Endothelial cell of umbilical vein (primary cell): ENCODE results near the gene RTN4R. TPM values are rescaled to one million over a fixed set of nuclear protein-coding genes. Genes with fewer than 3 reads are reported as not detected.
"Not testable (repeated sequence)": the region's sequence is repeated elsewhere in the genome, so short reads cannot be mapped to it uniquely, and the experiment has no call there.

Experiments used
- BruUV-seq: library from RNA; stranded (reverse); fragments of 400-500 nt; replicated peaks from 2 replicates; lab custom pipeline; 2021; lab: Mats Ljungman, UMichigan
- CTCF ChIA-PET: fragments of 300-600, 350-600 bp; sonication (Branson Sonifier 250); formaldehyde crosslinking; loops from one replicate; lab custom pipeline; 2021; ENCODE audit warnings: antibody characterized with exemption, inconsistent platforms; lab: Charles Lee
- POLR2A ChIA-PET: fragments of 300-600, 350-600 bp; sonication (Branson Sonifier 250); formaldehyde crosslinking; loops from one replicate; lab custom pipeline; 2021; ENCODE audit warnings: antibody characterized with exemption, inconsistent platforms; lab: Charles Lee
- DNase-seq: peaks from one replicate; pipeline ENCODE4 v3.0.0-alpha.2; 2011; ENCODE audit warnings: low read depth, low spot score
- FAIRE-seq: peaks from 2 replicates; lab custom pipeline; 2011; peaks lifted over from hg19 to GRCh38; lab: Jason Lieb, UNC
- H2AFZ ChIP-seq: 2 replicates; pipeline ENCODE4 v1.6.0; 2012; ENCODE audit warnings: low read depth, low read length, control low read depth, inconsistent platforms
- H3K27ac ChIP-seq: 2 replicates; pipeline ENCODE4 v1.5.1; 2011; ENCODE audit warnings: low read depth, mild to moderate bottlenecking, control low read depth, low read length, moderate library complexity; ENCODE audit not compliant: insufficient read depth
- H3K27me3 ChIP-seq, 2 experiments: 2 replicates each; pipeline versions ENCODE4 v1.6.0 to v1.6.1; 2011; ENCODE audit warnings: low read length in 2 of 2, mixed read lengths in 1 of 2; ENCODE audit not compliant: control insufficient read depth in 2 of 2, insufficient read depth in 2 of 2
- H3K36me3 ChIP-seq, 2 experiments: 2 replicates in 1 of 2; 3 replicates in 1 of 2; pipeline ENCODE4 v1.5.1; 2011; ENCODE audit warnings: low read length in 2 of 2, mild to moderate bottlenecking in 1 of 2, moderate library complexity in 1 of 2; ENCODE audit not compliant: control insufficient read depth in 2 of 2, insufficient read depth in 2 of 2; ENCODE audit errors: extremely low read depth in 1 of 2
- H3K4me1 ChIP-seq: 3 replicates; pipeline ENCODE4 v1.5.1; 2011; ENCODE audit warnings: mild to moderate bottlenecking, low read length; ENCODE audit not compliant: control insufficient read depth, insufficient read depth; ENCODE audit errors: extremely low read depth
- H3K4me2 ChIP-seq: 2 replicates; pipeline ENCODE4 v1.6.1; 2011; ENCODE audit warnings: low read length, control low read depth, mixed read lengths; ENCODE audit not compliant: insufficient read depth
- H3K4me3 ChIP-seq, 3 experiments: fragments of 200-600 bp in 1 of 3; sonication (generic), shearing (Covaris generic) in 1 of 3; replicated peaks in 1 of 3; 2 replicates each; pipeline ENCODE4 v1.5.1; 2011 to 2016; ENCODE audit warnings: control low read depth in 3 of 3, low read length in 3 of 3, mild to moderate bottlenecking in 2 of 3, inconsistent platforms in 1 of 3, low read depth in 1 of 3, moderate library complexity in 1 of 3; ENCODE audit not compliant: insufficient read depth in 1 of 3
- H3K79me2 ChIP-seq: 2 replicates; pipeline ENCODE4 v1.6.0; 2012; ENCODE audit warnings: low read length, inconsistent platforms; ENCODE audit not compliant: control insufficient read depth, insufficient read depth
- H3K9ac ChIP-seq: replicated peaks from 2 replicates; pipeline ENCODE3; 2011; ENCODE audit warnings: low read length, control low read depth; ENCODE audit not compliant: insufficient read depth; ENCODE audit errors: extremely low read depth
- H3K9me1 ChIP-seq: replicated peaks from 3 replicates; pipeline ENCODE4 v1.6.0; 2011; ENCODE audit warnings: mild to moderate bottlenecking, low read length; ENCODE audit not compliant: control insufficient read depth, insufficient read depth; ENCODE audit errors: extremely low read depth
- H3K9me3 ChIP-seq: replicated peaks from 2 replicates; pipeline ENCODE4 v1.5.1; 2012; ENCODE audit warnings: low read length, inconsistent platforms; ENCODE audit not compliant: control insufficient read depth, insufficient read depth
- H4K20me1 ChIP-seq: replicated peaks from 2 replicates; pipeline ENCODE3; 2011; ENCODE audit warnings: mild to moderate bottlenecking, low read length; ENCODE audit not compliant: control insufficient read depth, insufficient read depth; ENCODE audit errors: extremely low read depth
- EZH2 ChIP-seq: IDR thresholded peaks from 2 replicates; pipeline ENCODE4 v1.6.1; 2012; ENCODE audit warnings: borderline replicate concordance, low read depth, mild to moderate bottlenecking, moderate library complexity, low read length, inconsistent platforms; ENCODE audit not compliant: severe bottlenecking
- FOS ChIP-seq: IDR thresholded peaks from 2 replicates; pipeline ENCODE4 v1.6.1; 2011; ENCODE audit warnings: mild to moderate bottlenecking, low read length, moderate library complexity, borderline replicate concordance; ENCODE audit not compliant: insufficient read depth
- GATA2 ChIP-seq: IDR thresholded peaks from 2 replicates; pipeline ENCODE4 v1.7.0; 2011; ENCODE audit warnings: low read depth, mild to moderate bottlenecking, moderate library complexity, mixed read lengths, low read length; ENCODE audit not compliant: insufficient read length, insufficient read depth
- JUN ChIP-seq: IDR thresholded peaks from 2 replicates; pipeline ENCODE4 v1.6.1; 2011; ENCODE audit warnings: borderline replicate concordance, low read depth; ENCODE audit not compliant: insufficient read length, insufficient read depth
- MAX ChIP-seq: IDR thresholded peaks from 2 replicates; pipeline ENCODE4 v1.6.1; 2011; ENCODE audit not compliant: insufficient read depth, insufficient read length
- MYC ChIP-seq: IDR thresholded peaks from one replicate; pipeline ENCODE4 v1.6.1; 2011; ENCODE audit warnings: mild to moderate bottlenecking, low read depth, low read length
- POLR2A ChIP-seq: IDR thresholded peaks from 2 replicates; pipeline ENCODE4 v1.6.1; 2012; ENCODE audit warnings: low read depth, mild to moderate bottlenecking, control low read depth, low read length
- POLR2AphosphoS5 ChIP-seq: IDR thresholded peaks from 2 replicates; pipeline ENCODE4 v1.6.1; 2012; ENCODE audit warnings: low read depth, mild to moderate bottlenecking, control low read depth, low read length, moderate library complexity; ENCODE audit not compliant: insufficient read depth
- dilution Hi-C: fragments of 300-500 bp; cut with MboI; formaldehyde crosslinking; loops from one replicate; pipeline ENCODE4 v1.15.0; 2019; ENCODE audit warnings: low sequenced_read_pairs; ENCODE audit not compliant: extremely low pct_ligation_motif_present
- intact Hi-C: fragments of 100-400 bp; cut with micrococcal nuclease; formaldehyde crosslinking; loops from one replicate; pipeline ENCODE4 v1.10.0; 2022
- polyA plus RNA-seq, 4 experiments: library from polyadenylated mRNA; depleted of rRNA in 3 of 4; stranded (reverse) in 3 of 4; unstranded in 1 of 4; fragments of >200 nt; gene quantifications; 2 replicates each; pipeline versions ENCODE4 v1.2.1 to v1.2.3, GENCODE V29; 2011 to 2012; ENCODE audit warnings: missing spikeins in 1 of 4
- total RNA-seq: library from RNA; stranded (reverse); gene quantifications from 2 replicates; pipeline ENCODE4 v1.2.3, GENCODE V29; 2021
- TF ChIP-seq, protein P1 (sequence below), 2 donors: IDR thresholded peaks; 1 replicate in 1 of 2; 2 replicates in 1 of 2; pipeline ENCODE4 v1.5.1; 2011; ENCODE audit warnings: low read length in 2 of 2, mild to moderate bottlenecking in 2 of 2, moderate library complexity in 2 of 2, control low read depth in 1 of 2, inconsistent platforms in 1 of 2, low read depth in 1 of 2; ENCODE audit not compliant: insufficient read depth in 1 of 2; ENCODE audit errors: extremely low read depth in 1 of 2

The RTN4R gene
- total and polyA plus RNA-seq, 2 donors (not counting 3 experiments of a cell fraction or from before 2014, with no cell fraction given), result 1.2 to 2.2 TPM

- intact Hi-C loops, result no loop called here
Observed at GRCh38 chr22:20280866-20281265, 12.7 kb upstream of the RTN4R start.

GRCh38 chr22:20280163-20280562 is 12.0 kb upstream of the RTN4R start:
- intact Hi-C loops, BruUV-seq, H3K27me3 ChIP-seq, CTCF ChIA-PET, H2AFZ ChIP-seq, H3K27ac ChIP-seq, H3K9me3 ChIP-seq, H3K9me1 ChIP-seq, POLR2A ChIA-PET, H4K20me1 ChIP-seq, dilution Hi-C loops, H3K4me1 ChIP-seq, FAIRE-seq, H3K9ac ChIP-seq, H3K79me2 ChIP-seq, H3K4me2 ChIP-seq, DNase-seq, H3K4me3 ChIP-seq, H3K36me3 ChIP-seq: not testable (repeated sequence)

More at GRCh38 chr22:20280866-20281265, 12.7 kb upstream of the RTN4R start:
- no peaks in the 10 kb centered on the region for H4K20me1 ChIP-seq
- DNase-seq, result no peak
- no peak overlapping the region for H3K27ac ChIP-seq
- no peaks in the 10 kb centered on the region for H3K36me3 ChIP-seq
- no peaks in the 10 kb centered on the region for H3K9me1 ChIP-seq
- no peak for FAIRE-seq
- no peaks in the 10 kb centered on the region for H3K27me3 ChIP-seq
- POLR2A ChIA-PET, result no interaction called here
- TF ChIP-seq GATA2 (no peak), JUN (no peak), FOS (no peak), EZH2 (no peak), MAX (no peak), POLR2A (no peak), MYC (no peak), POLR2AphosphoS5 (no peak)
- TF ChIP-seq, protein P1, sequence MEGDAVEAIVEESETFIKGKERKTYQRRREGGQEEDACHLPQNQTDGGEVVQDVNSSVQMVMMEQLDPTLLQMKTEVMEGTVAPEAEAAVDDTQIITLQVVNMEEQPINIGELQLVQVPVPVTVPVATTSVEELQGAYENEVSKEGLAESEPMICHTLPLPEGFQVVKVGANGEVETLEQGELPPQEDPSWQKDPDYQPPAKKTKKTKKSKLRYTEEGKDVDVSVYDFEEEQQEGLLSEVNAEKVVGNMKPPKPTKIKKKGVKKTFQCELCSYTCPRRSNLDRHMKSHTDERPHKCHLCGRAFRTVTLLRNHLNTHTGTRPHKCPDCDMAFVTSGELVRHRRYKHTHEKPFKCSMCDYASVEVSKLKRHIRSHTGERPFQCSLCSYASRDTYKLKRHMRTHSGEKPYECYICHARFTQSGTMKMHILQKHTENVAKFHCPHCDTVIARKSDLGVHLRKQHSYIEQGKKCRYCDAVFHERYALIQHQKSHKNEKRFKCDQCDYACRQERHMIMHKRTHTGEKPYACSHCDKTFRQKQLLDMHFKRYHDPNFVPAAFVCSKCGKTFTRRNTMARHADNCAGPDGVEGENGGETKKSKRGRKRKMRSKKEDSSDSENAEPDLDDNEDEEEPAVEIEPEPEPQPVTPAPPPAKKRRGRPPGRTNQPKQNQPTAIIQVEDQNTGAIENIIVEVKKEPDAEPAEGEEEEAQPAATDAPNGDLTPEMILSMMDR (IDR thresholded peaks at IDR 0.05; ENCODE audit: extremely low read depth in 1 of 2, insufficient read depth in 1 of 2, low read depth in 1 of 2, low read length in 2 of 2), result no peak
- no peaks in the 10 kb centered on the region for H3K79me2 ChIP-seq
- H2AFZ ChIP-seq, result no peak overlapping the region
- CTCF ChIA-PET, result interaction anchor here (4.1 kb wide), 1 partner anchor 124 kb away, joined by 52 read pairs; no protein-coding TSS in a partner anchor
- H3K4me1 ChIP-seq, result no peaks in the 10 kb centered on the region
- no peaks in the 10 kb centered on the region for H3K9me3 ChIP-seq
- dilution Hi-C loops, result no loop called here
- no peak overlapping the region for H3K9ac ChIP-seq
- no peak overlapping the region for H3K4me2 ChIP-seq
- BruUV-seq, result no TSS peak
- H3K4me3 ChIP-seq, result no peak overlapping the region
